GM12878 (cell line): ENCODE results near the gene GGCX. TPM values are rescaled to one million over a fixed set of nuclear protein-coding genes. Genes with fewer than 3 reads are reported as not detected.

Experiments
- ATAC-seq: fragments of 200-7000 bp; cut with Tn5 transposase; 3 replicates; pipeline ENCODE4 v1.9.1; 2020; ENCODE audit warnings: mild to moderate bottlenecking, moderate library complexity
- BruUV-seq: library from RNA; stranded (reverse); fragments of 400-500 nt; replicated peaks from 2 replicates; lab custom pipeline; 2021; lab: Mats Ljungman, UMichigan
- CTCF ChIA-PET: fragments of 300-600 bp; sonication (Branson Sonifier 250); formaldehyde crosslinking; extraction: SDS; loops from one replicate; lab custom pipeline; 2021; ENCODE audit warnings: inconsistent platforms; lab: Yijun Ruan, JAX
- POLR2A ChIA-PET: fragments of 350-600 bp; formaldehyde crosslinking; extraction: SDS; loops from one replicate; lab custom pipeline; 2021; ENCODE audit warnings: inconsistent platforms; lab: Charles Lee
- RAD21 ChIA-PET: fragments of 300-600 bp; sonication (Branson Sonifier 250); formaldehyde crosslinking; loops from one replicate; lab custom pipeline; 2023; ENCODE audit warnings: antibody characterized with exemption; ENCODE audit not compliant: unreplicated experiment; lab: Charles Lee
- SMC1A ChIA-PET: fragments of 300-600 bp; sonication (Branson Sonifier 250); formaldehyde crosslinking; loops from one replicate; lab custom pipeline; 2023; ENCODE audit not compliant: unreplicated experiment, uncharacterized antibody; lab: Charles Lee
- DNase-seq: peaks from one replicate; pipeline ENCODE4 v3.0.0-alpha.2; 2011; ENCODE audit warnings: low read depth, low spot score
- FAIRE-seq: peaks from 3 replicates; lab custom pipeline; 2011; peaks lifted over from hg19 to GRCh38; lab: Jason Lieb, UNC
- H2AFZ ChIP-seq: 2 replicates; pipeline ENCODE4 v1.6.0; 2011; ENCODE audit warnings: low read depth, low read length, control low read depth; ENCODE audit not compliant: control insufficient read depth
- H3K27ac ChIP-seq: 2 replicates; pipeline ENCODE4 v1.5.1; 2011; ENCODE audit warnings: control low read depth; ENCODE audit not compliant: control insufficient read depth, insufficient read depth
- H3K27me3 ChIP-seq, 2 experiments: replicated peaks in 1 of 2; 2 replicates each; pipeline versions ENCODE4 v1.6.0 to v1.6.1; 2011; ENCODE audit warnings: low read length in 1 of 2; ENCODE audit not compliant: control insufficient read depth in 2 of 2, insufficient read depth in 2 of 2
- H3K36me3 ChIP-seq, 2 experiments: 2 replicates each; pipeline ENCODE4 v1.5.1; 2011; ENCODE audit warnings: low read length in 1 of 2; ENCODE audit not compliant: control insufficient read depth in 2 of 2, insufficient read depth in 2 of 2
- H3K4me1 ChIP-seq: 2 replicates; pipeline ENCODE4 v1.6.1; 2011; ENCODE audit warnings: mild to moderate bottlenecking, low read length, moderate library complexity, mixed read lengths; ENCODE audit not compliant: control insufficient read depth, insufficient read depth
- H3K4me2 ChIP-seq: 2 replicates; pipeline ENCODE4 v1.6.0; 2011; ENCODE audit warnings: control low read depth; ENCODE audit not compliant: control insufficient read depth, insufficient read depth
- H3K4me3 ChIP-seq: fragments of 200-600 bp; sonication (generic); 2 replicates; pipeline ENCODE4 v1.5.1; 2016
- H3K79me2 ChIP-seq: 2 replicates; pipeline ENCODE4 v1.6.0; 2011; ENCODE audit warnings: low read length; ENCODE audit not compliant: control insufficient read depth, insufficient read depth
- H3K9ac ChIP-seq: 2 replicates; pipeline ENCODE4 v1.8.0; 2011; ENCODE audit warnings: low read length, control low read depth, mixed read lengths; ENCODE audit not compliant: control insufficient read depth, insufficient read depth
- H3K9me3 ChIP-seq: replicated peaks from 3 replicates; pipeline ENCODE4 v1.5.1; 2011; ENCODE audit warnings: mild to moderate bottlenecking, low read length; ENCODE audit not compliant: control insufficient read depth, insufficient read depth
- H4K20me1 ChIP-seq: 2 replicates; pipeline ENCODE4 v1.6.0; 2011; ENCODE audit not compliant: control insufficient read depth, insufficient read depth
- POLR2A ChIP-seq: IDR thresholded peaks from 2 replicates; pipeline ENCODE4 v1.6.1; 2011; ENCODE audit warnings: low read depth, mild to moderate bottlenecking, low read length
- RAD51 ChIP-seq: fragments of 450-650 bp; IDR thresholded peaks from 2 replicates; pipeline ENCODE4 v1.6.1; 2016; ENCODE audit warnings: moderate library complexity, mild to moderate bottlenecking, inconsistent platforms
- STAT1 ChIP-seq: fragments of 450-650 bp; conservative IDR thresholded peaks from 2 replicates; pipeline ENCODE4 v1.6.1; 2014; ENCODE audit warnings: antibody characterized with exemption, mild to moderate bottlenecking
- TCF7 ChIP-seq: IDR thresholded peaks from 2 replicates; pipeline ENCODE4 v1.6.1; 2014; ENCODE audit warnings: antibody characterized with exemption, borderline replicate concordance
- ZBED1 ChIP-seq: IDR thresholded peaks from 2 replicates; pipeline ENCODE4 v1.6.1; 2016; ENCODE audit warnings: borderline replicate concordance
- whole genome bisulfite sequencing: methylation state at CpG from one replicate; pipeline ENCODE4 v1.1.6; 2016; ENCODE audit warnings: low lambda C conversion rate; ENCODE audit not compliant: insufficient replicate concordance, insufficient coverage; ENCODE audit errors: missing lambda C conversion rate; 5-methylcytosine and 5-hydroxymethylcytosine counted together
- in situ Hi-C: fragments of 300-500 bp; cut with MboI; formaldehyde crosslinking; loops from 9 replicates; pipeline ENCODE4 v1.14.3; 2018; ENCODE audit warnings: mixed read lengths
- intact Hi-C: fragments of 100-400 bp; cut with micrococcal nuclease; formaldehyde crosslinking; loops from one replicate; pipeline ENCODE4 v1.14.2; 2022; ENCODE audit not compliant: unreplicated experiment
- polyA plus RNA-seq, 11 experiments: library from polyadenylated mRNA; depleted of rRNA in 4 of 11; unstranded in 6 of 11; stranded (reverse) in 5 of 11; fragments of >200 nt; fragmentation: Nextera tagmentation in 4 of 11; fragmentation: Illumina TruSeq in 1 of 11; extraction: Ambion mirVana in 4 of 11; extraction: Trizol in 1 of 11; gene quantifications; 1 replicate in 1 of 11; 2 replicates in 10 of 11; pipeline versions ENCODE4 v1.2.1 to v1.2.3, GENCODE V29; 2011 to 2016; ENCODE audit warnings: inconsistent platforms in 2 of 11, missing spikeins in 2 of 11, low read depth in 1 of 11
- total RNA-seq, 4 experiments: library from RNA; depleted of rRNA in 3 of 4; stranded (reverse); fragments of >200 nt in 3 of 4; fragmentation: Illumina TruSeq in 1 of 4; extraction: Trizol in 1 of 4; gene quantifications; 2 replicates each; pipeline versions ENCODE4 v1.2.1 to v1.2.3, GENCODE V29; 2013 to 2021
- TF ChIP-seq, protein P1 (sequence below): fragments of 450-650 bp; IDR thresholded peaks from 2 replicates; pipeline ENCODE4 v1.6.1; 2017; ENCODE audit warnings: borderline replicate concordance

The GGCX gene
- total and polyA plus RNA-seq, 10 of the 15 experiments (the other 5 are each of a cell fraction or from before 2014, with no cell fraction given) = 18.1 to 52.7 (median 25.0) TPM

DNA sequence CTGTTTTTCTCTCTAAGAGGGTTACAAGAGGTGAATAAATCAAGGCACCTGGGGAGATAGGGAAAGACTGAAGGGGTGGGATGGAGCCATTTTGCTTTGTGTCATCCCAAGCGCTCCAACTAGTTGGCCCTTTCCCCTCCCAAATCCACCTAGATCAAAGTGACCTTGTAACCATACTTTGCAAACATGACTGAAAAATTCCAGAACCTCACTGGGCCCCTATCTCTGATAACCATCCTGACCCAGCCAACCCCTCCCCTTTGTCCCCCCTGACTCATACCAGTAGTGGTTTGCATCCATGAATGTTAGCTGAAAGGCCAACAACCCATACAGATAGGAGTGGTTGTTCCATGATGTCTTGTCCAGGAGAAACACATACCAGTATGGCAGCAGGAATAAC, 3.1 kb downstream of the GGCX start:
- no peak overlapping the region for H3K9ac ChIP-seq
- no peaks in the 10 kb centered on the region for H3K4me1 ChIP-seq
- no peak overlapping the region for H3K4me3 ChIP-seq
- ATAC-seq = no peak
- in situ Hi-C loops (loop anchor here (5.0 kb wide), 1 partner anchor 136 kb away; no protein-coding TSS in a partner anchor), intact Hi-C loops (no loop called here)
- no peaks in the 10 kb centered on the region for H3K9me3 ChIP-seq
- H3K4me2 ChIP-seq = no peak overlapping the region
- H3K27ac ChIP-seq = no peak overlapping the region
- RAD21 ChIA-PET = interaction anchor here (1.3 kb wide), 1 partner anchor 137 kb away, joined by 3 read pairs; no protein-coding TSS in a partner anchor
- H3K27me3 ChIP-seq = no peaks in the 10 kb centered on the region
- peaks cover 3 to 6% of the 10 kb centered on the region in 2 experiments; a peak in 3 of 4 replicates for H3K36me3 ChIP-seq
- peaks cover 18% of the 10 kb centered on the region for H3K79me2 ChIP-seq
- FAIRE-seq = no peak
- H2AFZ ChIP-seq = no peak overlapping the region
- WGBS = 100% methylated on average over 1 of the region's 1 CpG
- SMC1A ChIA-PET = interaction anchor here (1.5 to 3.2 kb wide), 2 partner anchors 17 to 138 kb away, joined by 4 to 15 read pairs; no protein-coding TSS in a partner anchor
- TF ChIP-seq RAD51 = no peak
- no peak for TF ChIP-seq POLR2A
- TF ChIP-seq ZBED1 = no peak
- TF ChIP-seq, protein P1, sequence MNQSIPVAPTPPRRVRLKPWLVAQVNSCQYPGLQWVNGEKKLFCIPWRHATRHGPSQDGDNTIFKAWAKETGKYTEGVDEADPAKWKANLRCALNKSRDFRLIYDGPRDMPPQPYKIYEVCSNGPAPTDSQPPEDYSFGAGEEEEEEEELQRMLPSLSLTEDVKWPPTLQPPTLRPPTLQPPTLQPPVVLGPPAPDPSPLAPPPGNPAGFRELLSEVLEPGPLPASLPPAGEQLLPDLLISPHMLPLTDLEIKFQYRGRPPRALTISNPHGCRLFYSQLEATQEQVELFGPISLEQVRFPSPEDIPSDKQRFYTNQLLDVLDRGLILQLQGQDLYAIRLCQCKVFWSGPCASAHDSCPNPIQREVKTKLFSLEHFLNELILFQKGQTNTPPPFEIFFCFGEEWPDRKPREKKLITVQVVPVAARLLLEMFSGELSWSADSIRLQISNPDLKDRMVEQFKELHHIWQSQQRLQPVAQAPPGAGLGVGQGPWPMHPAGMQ = no peak
- TF ChIP-seq TCF7 = no peak
- TF ChIP-seq STAT1 = no peak
- CTCF ChIA-PET = interaction anchor here (1.1 kb wide), 1 partner anchor 7 kb away, joined by 3 read pairs; no protein-coding TSS in a partner anchor
- BruUV-seq = no TSS peak
- DNase-seq = no peak
- H4K20me1 ChIP-seq = no peaks in the 10 kb centered on the region
- POLR2A ChIA-PET = no interaction called here
